ENCODE data around the gene VGLL4.

Gene VGLL4

GRCh38 chr3:11604139-11604892 lies 39.4 kb downstream of the VGLL4 start:
- TF ChIP-seq, protein P1, sequence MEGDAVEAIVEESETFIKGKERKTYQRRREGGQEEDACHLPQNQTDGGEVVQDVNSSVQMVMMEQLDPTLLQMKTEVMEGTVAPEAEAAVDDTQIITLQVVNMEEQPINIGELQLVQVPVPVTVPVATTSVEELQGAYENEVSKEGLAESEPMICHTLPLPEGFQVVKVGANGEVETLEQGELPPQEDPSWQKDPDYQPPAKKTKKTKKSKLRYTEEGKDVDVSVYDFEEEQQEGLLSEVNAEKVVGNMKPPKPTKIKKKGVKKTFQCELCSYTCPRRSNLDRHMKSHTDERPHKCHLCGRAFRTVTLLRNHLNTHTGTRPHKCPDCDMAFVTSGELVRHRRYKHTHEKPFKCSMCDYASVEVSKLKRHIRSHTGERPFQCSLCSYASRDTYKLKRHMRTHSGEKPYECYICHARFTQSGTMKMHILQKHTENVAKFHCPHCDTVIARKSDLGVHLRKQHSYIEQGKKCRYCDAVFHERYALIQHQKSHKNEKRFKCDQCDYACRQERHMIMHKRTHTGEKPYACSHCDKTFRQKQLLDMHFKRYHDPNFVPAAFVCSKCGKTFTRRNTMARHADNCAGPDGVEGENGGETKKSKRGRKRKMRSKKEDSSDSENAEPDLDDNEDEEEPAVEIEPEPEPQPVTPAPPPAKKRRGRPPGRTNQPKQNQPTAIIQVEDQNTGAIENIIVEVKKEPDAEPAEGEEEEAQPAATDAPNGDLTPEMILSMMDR (IDR thresholded peaks at IDR 0.05; ENCODE audit: low read depth, low read length) = no peak
- no peak overlapping the region; the same call in 1 of the 2 replicates for H3K4me3 ChIP-seq (ENCODE audit: low read depth, low read length)

DNA sequence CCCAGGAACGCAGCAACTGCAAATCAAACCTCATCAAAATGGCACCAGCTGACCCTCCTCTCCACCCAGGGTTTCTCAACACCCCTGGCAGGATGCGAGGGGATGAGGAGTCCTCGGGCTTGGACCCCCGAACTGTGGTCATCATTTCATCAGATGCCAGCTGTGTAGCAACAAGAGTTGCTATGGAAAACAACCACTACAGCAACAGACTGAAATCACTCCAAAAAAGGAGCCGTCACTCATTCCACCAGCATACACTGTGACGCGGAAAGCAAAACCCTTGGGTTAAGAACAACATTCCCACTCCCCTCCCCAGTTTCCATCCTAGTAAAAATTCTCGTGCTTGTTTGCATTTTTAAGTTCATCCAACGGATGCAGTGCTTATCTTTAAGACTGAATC lies 40.1 kb downstream of the VGLL4 start:
- TF ChIP-seq, protein P1 (IDR thresholded peaks at IDR 0.05; ENCODE audit: low read depth, low read length) = no peak
- peak overlapping the region; percentile 26 for H3K4me3 ChIP-seq (ENCODE audit: low read depth, low read length)

DNA sequence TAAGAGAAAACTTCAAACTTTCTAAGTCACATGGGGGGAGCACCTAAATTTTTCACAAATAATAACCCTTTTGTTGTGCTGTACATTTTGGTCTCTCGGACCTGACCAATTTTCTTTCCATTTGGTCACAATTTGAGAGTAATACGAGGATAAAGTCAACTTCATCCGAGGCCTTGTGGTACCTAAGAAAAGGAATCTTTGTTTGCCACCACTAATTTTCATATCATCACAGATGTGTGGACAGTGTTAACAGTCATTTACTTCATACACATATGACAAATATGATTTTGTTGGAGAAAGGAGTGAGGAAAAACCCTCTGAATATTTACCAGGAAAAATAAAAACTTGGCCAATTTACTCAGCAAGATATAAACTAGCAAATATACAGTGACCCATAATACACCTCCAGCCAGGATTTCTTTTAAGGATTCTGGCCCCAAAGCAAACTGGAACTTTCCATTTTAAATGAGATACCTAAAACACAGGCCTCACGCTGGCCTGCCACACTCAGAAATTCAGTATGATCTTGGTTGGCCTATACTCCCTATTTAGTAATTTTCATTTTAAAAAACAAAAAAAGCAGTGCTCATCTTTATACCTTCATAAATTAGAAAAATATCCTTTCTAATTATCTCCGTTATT lies 40.7 kb downstream of the VGLL4 start:
- TF ChIP-seq, protein P1 (IDR thresholded peaks at IDR 0.05; ENCODE audit: low read depth, low read length) = no peak
- peak overlapping the region; percentile 26 for H3K4me3 ChIP-seq (ENCODE audit: low read depth, low read length)

- H3K4me3 ChIP-seq (ENCODE audit: low read depth, low read length) = no peak overlapping the region
- TF ChIP-seq, protein P1 (IDR thresholded peaks at IDR 0.05; ENCODE audit: low read depth, low read length) = no peak
Observed at GRCh38 chr3:11602239-11602840, 41.4 kb downstream of the VGLL4 start.

GRCh38 chr3:11601446-11602238 lies 42.1 kb downstream of the VGLL4 start:
- TF ChIP-seq, protein P1 (IDR thresholded peaks at IDR 0.05; ENCODE audit: low read depth, low read length) = no peak
- H3K4me3 ChIP-seq (ENCODE audit: low read depth, low read length) = no peak overlapping the region

GRCh38 chr3:11600501-11601282 lies 43.0 kb downstream of the VGLL4 start:
- H3K4me3 ChIP-seq (ENCODE audit: low read depth, low read length) = no peak overlapping the region
- TF ChIP-seq, protein P1 (IDR thresholded peaks at IDR 0.05; ENCODE audit: low read depth, low read length) = no peak
